Uterus (tissue), 4 donors: Measurements from ENCODE around the gene INPP1. TPM values are rescaled to one million over a fixed set of nuclear protein-coding genes. Genes with fewer than 3 reads are reported as not detected.

ENCODE experiments used
- DNase-seq, 2 donors: peaks; one replicate each; pipeline ENCODE4 v3.0.0-alpha.2; 2019 to 2020
- H3K27ac ChIP-seq, 2 donors: fragments of 200-600 bp; sonication (generic); 1 replicate in 1 of 2; 2 replicates in 1 of 2; pipeline ENCODE4 v1.5.1; 2016 to 2018
- H3K27me3 ChIP-seq, 2 donors: fragments of 200-600 bp; sonication (generic); one replicate each; pipeline ENCODE4 v1.5.1; 2018 to 2019; ENCODE audit warnings: control low read depth in 1 of 2
- H3K36me3 ChIP-seq, 2 donors: fragments of 200-600 bp; sonication (generic); one replicate each; pipeline ENCODE4 v1.5.1; 2019; ENCODE audit warnings: control low read depth in 1 of 2
- H3K4me1 ChIP-seq, 2 donors: fragments of 200-600 bp; sonication (generic); one replicate each; pipeline ENCODE4 v1.5.1; 2018 to 2019; ENCODE audit warnings: control low read depth in 1 of 2
- H3K4me3 ChIP-seq, 2 donors: fragments of 200-600 bp; sonication (generic); 1 replicate in 1 of 2; 2 replicates in 1 of 2; pipeline ENCODE4 v1.5.1; 2018 to 2019; ENCODE audit warnings: mild to moderate bottlenecking in 1 of 2
- H3K9me3 ChIP-seq, 2 donors: fragments of 200-600 bp; sonication (generic); one replicate each; pipeline ENCODE4 v1.5.1; 2019; ENCODE audit warnings: control low read depth in 1 of 2
- POLR2A ChIP-seq, 2 donors: fragments of 450-650 bp; IDR thresholded peaks; one replicate each; pipeline ENCODE4 v1.6.1; 2016; ENCODE audit warnings: antibody characterized with exemption in 2 of 2, mild to moderate bottlenecking in 1 of 2, moderate library complexity in 1 of 2
- intact Hi-C: fragments of 100-400 bp; cut with DNase I; formaldehyde crosslinking; loops from one replicate; pipeline ENCODE4 v1.15.1; 2023; ENCODE audit warnings: low total_unique reads
- total RNA-seq, 4 donors: library from RNA; depleted of rRNA in 3 of 4; stranded (reverse); fragments of >200 nt in 3 of 4; gene quantifications; one replicate each; pipeline versions ENCODE4 v1.1.0 to v1.2.4, GENCODE V29; 2014 to 2023
- TF ChIP-seq, protein P1 (sequence below), 4 experiments: fragments of 200-600 bp in 2 of 4; fragments of 450-650 bp in 2 of 4; sonication (generic) in 2 of 4; IDR thresholded peaks; one replicate each; pipeline ENCODE4 v1.5.1; 2016 to 2019; ENCODE audit warnings: antibody characterized with exemption in 4 of 4, mild to moderate bottlenecking in 2 of 4, moderate library complexity in 1 of 4
- donor health status: DM: yes; HTN: yes; CAD: no.

Gene INPP1
- total RNA-seq, 4 donors from 2014 or later = 2.1 to 40.2 (median 23.5) TPM

DNA sequence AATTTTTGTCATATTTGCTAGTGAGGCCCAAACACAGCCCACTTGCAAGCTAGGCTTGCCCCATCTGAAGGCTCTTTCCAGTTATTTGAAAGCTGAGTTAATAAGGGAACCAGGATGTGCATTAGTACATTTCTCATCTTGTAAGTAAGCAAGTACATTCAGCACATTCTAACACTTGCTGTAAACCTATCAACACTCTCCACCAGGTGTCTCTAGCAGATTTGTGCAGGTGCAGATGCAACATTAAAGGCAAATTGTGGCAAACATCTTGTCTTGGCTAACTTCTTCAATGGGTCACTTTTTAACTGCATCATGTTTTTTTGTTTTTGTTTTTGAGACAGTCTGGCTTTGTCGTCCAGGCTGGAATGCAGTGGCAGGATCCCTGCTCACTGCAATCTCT lies 39.5 kb downstream of the INPP1 start:
- Histone ChIP-seq H3K36me3 (no peaks in the 10 kb centered on the region), H3K4me3 (no peak overlapping the region), H3K27me3 (no peaks in the 10 kb centered on the region), H3K4me1 (no peaks in the 10 kb centered on the region), H3K9me3 (no peaks in the 10 kb centered on the region), H3K27ac (no peak overlapping the region)
- peak in 1 of 2 donors; percentile 26 for DNase-seq
- intact Hi-C loops = loop anchor here (10.0 kb wide), 1 partner anchor 122 kb away; no protein-coding TSS in a partner anchor
- no peak for TF ChIP-seq POLR2A (IDR thresholded peaks at IDR 0.05)
- TF ChIP-seq, protein P1, sequence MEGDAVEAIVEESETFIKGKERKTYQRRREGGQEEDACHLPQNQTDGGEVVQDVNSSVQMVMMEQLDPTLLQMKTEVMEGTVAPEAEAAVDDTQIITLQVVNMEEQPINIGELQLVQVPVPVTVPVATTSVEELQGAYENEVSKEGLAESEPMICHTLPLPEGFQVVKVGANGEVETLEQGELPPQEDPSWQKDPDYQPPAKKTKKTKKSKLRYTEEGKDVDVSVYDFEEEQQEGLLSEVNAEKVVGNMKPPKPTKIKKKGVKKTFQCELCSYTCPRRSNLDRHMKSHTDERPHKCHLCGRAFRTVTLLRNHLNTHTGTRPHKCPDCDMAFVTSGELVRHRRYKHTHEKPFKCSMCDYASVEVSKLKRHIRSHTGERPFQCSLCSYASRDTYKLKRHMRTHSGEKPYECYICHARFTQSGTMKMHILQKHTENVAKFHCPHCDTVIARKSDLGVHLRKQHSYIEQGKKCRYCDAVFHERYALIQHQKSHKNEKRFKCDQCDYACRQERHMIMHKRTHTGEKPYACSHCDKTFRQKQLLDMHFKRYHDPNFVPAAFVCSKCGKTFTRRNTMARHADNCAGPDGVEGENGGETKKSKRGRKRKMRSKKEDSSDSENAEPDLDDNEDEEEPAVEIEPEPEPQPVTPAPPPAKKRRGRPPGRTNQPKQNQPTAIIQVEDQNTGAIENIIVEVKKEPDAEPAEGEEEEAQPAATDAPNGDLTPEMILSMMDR (IDR thresholded peaks at IDR 0.05) = peak; percentile 46 to 71 (median 58)

DNA sequence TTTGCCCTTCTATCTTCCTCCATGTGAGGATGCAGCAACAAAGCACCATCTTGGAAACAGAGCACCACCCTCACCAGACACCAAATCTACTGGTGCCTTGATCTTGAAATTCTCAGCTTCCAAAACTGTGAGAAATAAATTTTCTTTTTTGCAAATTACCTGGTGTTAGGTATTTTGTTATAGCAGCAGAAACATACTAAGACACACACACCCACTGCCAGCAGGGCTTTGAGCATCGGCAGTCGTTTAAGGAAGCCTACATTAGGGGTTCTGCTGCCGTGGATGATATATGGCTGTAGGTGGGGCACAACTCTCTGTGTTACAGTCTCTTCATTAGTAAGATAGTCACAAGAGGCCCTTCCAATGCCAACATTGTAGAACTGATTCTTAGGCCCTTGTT lies 44.0 kb downstream of the INPP1 start:
- DNase-seq = no peak
- H3K27ac ChIP-seq = no peak overlapping the region
- intact Hi-C loops = loop anchor here (10.0 kb wide), 1 partner anchor 117 kb away; no protein-coding TSS in a partner anchor
- no peaks in the 10 kb centered on the region for H3K9me3 ChIP-seq
- TF ChIP-seq POLR2A (IDR thresholded peaks at IDR 0.05) = no peak
- TF ChIP-seq, protein P1 (IDR thresholded peaks at IDR 0.05) = no peak
- H3K36me3 ChIP-seq = no peaks in the 10 kb centered on the region
- H3K27me3 ChIP-seq = no peaks in the 10 kb centered on the region
- no peaks in the 10 kb centered on the region for H3K4me1 ChIP-seq
- H3K4me3 ChIP-seq = no peak overlapping the region

DNA sequence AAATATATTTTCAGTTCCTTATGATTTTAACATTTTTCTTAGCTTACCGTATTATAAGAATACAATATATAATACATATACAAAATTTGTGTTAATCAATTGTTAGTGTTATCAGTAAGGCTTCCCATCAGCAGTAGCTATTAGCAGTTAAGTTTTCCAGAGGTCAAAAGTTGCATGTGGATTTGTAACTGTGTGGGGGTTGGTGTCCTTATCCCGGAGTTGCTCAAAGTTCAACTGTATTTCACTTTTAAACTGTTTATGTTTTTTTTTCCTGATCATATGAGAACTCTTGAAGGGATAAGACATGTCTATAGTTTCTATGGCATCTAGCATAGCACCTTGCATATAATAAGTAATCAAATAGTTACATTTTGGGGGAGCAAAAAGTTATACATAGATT lies 52.9 kb downstream of the INPP1 start:
- no peaks in the 10 kb centered on the region for H3K4me1 ChIP-seq
- TF ChIP-seq, protein P1 (IDR thresholded peaks at IDR 0.05) = no peak
- TF ChIP-seq POLR2A (IDR thresholded peaks at IDR 0.05) = no peak
- DNase-seq = no peak
- no peaks in the 10 kb centered on the region for H3K27me3 ChIP-seq
- intact Hi-C loops = no loop called here
- H3K4me3 ChIP-seq = no peak overlapping the region
- H3K9me3 ChIP-seq = no peaks in the 10 kb centered on the region
- H3K27ac ChIP-seq = no peak overlapping the region
- no peaks in the 10 kb centered on the region for H3K36me3 ChIP-seq

DNA sequence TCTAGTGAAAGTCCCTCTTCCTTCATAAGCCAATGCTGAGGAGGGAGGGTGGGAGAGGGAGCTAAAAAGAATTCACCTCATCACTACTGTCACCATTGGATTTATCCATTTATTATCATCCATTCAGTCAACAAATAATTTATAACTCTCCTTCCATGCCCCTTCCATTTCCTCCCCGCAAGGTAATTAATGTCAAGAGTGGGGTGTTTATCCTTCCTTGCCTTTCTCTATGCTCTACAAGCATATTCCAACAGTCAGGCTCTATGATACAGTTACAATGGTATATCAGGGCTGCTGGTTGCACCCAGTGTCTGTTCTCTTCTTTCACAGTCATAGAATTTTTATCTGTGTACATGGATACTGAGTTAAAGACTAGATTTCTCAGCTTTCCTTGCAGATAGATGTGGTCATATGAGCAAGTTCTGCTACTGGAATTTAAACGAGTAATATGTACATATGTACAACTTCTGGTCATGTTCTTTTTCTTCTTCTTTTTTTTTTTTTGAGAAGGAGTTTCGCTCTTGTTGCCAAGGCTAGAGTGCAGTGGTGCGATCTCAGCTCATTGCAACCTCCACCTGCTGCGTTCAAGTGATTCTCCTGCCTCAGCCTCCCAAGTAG lies 59.7 kb downstream of the INPP1 start:
- DNase-seq = no peak
- Histone ChIP-seq H3K4me3 (no peak overlapping the region), H3K27ac (no peak overlapping the region), H3K9me3 (no peaks in the 10 kb centered on the region), H3K4me1 (no peaks in the 10 kb centered on the region), H3K27me3 (no peaks in the 10 kb centered on the region), H3K36me3 (no peaks in the 10 kb centered on the region)
- no peak for TF ChIP-seq POLR2A (IDR thresholded peaks at IDR 0.05)
- TF ChIP-seq, protein P1 (IDR thresholded peaks at IDR 0.05) = no peak
- intact Hi-C loops = no loop called here

DNA sequence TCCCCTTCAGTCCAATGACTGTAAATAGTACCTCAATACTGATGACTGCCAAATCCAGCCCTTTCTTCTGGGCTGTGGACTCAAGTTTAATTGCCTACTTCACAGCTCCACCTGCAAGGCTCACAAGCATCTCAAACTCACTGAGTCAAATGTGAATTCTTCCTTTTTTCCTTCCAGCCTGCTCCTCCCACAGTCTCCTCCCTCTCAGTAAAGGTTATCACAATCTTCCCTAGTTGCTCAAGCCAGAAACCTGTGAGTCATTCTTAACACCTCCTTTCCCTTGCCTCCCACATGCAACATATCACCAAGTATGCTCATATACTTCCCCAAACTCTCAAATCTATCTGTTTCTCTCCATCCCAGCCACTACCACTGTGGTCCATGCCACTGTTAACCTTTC lies 61.1 kb downstream of the INPP1 start:
- no peak for TF ChIP-seq POLR2A (IDR thresholded peaks at IDR 0.05)
- TF ChIP-seq, protein P1 (IDR thresholded peaks at IDR 0.05) = no peak
- DNase-seq = no peak
- Histone ChIP-seq H3K27ac (no peak overlapping the region), H3K4me1 (no peaks in the 10 kb centered on the region), H3K4me3 (no peak overlapping the region), H3K27me3 (no peaks in the 10 kb centered on the region), H3K9me3 (no peaks in the 10 kb centered on the region), H3K36me3 (no peaks in the 10 kb centered on the region)
- intact Hi-C loops = no loop called here
